GM19372 (cell line): Measurements from ENCODE around the gene BBS12.
"Not testable (repeated sequence)": the region's sequence is repeated elsewhere in the genome, so short reads cannot be mapped to it uniquely, and the experiment has no call there.

ENCODE experiments used
- ATAC-seq: cut with Tn5 transposase; IDR thresholded peaks from one replicate; pipeline ENCODE4 v1.9.1; 2021; ENCODE audit warnings: mild to moderate bottlenecking, low read depth, moderate library complexity; ENCODE audit not compliant: unreplicated experiment

The BBS12 gene

DNA sequence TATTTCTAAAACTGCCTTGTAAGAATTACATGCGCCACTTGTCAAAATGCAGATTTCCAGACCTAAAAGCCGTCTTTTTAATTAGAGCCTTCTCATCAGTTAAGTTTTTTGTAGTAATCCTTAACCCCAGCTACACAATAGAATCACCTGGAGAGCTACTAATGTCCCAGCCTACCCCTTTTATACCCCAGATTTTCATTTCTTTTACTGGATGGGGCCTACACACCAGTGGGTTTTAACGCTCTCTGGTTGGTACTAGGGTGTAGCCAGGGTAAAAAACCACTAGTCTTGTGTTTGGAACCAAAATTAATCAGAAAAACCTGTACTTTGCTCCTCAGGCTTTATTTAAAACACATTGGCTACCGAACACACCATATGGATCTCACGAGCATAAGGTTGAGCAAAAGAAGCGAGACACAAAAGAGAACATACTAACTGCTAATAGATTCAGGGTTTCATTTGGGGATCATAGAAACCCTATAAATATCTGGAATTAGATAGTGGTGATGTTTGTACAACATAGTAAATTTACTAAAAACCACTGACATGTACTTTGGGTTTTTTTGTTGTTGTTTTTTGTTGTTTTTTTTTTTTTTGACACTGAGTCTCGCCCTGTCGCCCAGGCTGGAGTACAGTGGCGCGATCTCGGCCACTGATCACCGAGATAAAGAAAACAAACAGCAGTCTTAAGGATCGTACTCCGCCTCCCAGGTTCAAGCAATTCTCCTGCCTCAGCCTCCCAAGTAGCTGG is 30.6 kb downstream of the BBS12 start:
- ATAC-seq = no peak

DNA sequence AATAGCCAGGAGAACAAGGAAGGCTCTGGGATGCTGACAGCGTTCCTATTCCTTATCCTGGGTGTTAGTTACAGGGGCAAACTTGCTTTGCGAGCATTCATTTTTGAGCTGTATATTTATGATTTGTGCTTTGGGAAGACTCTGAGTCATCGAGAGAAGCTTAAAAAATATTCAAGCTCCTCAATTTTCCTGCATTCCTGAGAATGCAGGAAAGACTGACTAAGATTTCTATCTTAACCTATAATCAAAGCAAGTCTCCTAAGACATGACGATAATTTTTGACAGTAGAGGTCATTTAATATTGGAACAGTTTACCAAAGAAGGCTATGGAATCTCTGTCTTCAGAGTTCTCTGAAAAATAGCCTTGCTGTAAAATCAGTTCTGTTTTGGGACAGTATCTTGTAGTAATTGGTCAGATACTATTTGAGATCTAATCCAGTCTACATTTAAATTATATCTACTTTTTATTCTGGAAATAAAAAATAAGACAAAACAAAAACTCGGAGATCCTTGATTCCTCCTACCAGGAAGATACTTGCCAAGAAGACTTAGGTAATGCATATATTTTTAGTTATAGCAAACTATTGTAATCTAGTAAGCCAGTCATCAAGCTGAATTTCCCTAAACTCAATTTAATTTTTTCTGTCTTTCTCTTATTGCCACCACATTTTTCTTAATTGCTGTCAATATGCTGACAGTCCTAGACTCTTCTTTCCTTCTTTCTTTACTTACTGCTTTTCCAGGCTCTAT is 31.7 kb downstream of the BBS12 start:
- no peak for ATAC-seq

DNA sequence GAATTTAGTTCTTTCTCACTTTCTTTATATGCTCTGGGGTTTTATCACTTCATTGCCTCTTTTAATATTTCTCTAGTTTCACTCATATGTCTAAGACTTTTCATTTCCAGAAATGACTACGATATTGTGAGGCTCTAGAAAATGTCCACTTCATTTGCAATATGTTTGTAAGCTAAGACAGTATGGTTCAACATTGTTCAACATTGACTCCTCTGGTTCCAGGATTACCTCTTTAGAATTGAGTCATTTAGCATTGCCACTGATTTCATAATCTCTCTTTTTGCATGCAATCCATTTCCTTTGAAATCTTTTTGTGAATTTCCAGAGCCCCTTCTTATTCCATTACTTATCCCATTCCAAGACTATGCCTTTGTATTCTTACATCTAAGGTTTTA is 32.3 kb downstream of the BBS12 start:
- peak; percentile 60 for ATAC-seq

DNA sequence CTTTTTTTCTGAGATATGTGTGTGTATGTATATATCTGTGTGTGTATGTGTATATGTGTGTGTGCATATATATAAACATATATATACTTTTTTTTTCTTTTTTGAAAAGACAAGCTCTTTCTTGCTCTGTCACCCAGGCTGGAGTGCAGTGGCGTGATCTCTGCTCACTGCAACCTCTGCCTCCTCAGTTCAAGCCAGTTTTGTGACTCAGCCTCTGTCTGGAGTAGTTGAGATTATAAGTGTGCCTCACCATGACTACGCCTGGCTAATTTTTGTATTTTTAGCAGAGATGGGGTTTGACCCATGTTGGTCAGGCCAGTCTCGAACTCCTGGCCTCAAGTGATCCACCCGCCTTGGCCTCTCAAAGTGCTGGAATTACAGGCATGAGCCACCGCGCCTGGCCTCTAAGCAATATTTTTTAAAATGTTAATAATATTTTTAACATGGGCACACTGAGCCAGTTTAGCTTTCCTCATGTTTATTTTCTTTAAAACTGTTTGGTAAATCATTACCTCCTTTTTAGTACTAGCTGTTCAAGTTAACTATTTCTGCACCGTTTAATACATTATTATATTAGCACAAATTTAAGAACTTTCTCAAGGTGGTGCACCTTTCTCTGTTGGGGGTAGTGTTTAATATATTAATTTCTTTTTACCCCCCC is 33.3 kb downstream of the BBS12 start:
- ATAC-seq = no peak

DNA sequence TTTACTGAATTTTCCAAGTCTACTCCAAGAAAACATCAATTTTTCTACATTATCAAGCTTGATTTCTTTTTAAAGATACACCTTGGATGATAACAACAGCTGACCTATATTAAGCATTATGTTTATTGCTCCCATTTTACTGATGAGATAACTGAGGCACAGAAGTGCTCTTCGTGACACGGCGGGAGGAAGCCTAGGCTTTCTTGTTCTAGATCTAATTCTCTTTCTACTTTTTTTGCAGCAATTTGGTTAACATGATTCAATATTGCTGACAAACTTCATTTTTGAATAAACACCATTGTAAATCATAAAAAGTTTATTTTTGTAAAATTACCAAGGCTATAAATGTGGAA is 33.8 kb downstream of the BBS12 start:
- no peak for ATAC-seq

DNA sequence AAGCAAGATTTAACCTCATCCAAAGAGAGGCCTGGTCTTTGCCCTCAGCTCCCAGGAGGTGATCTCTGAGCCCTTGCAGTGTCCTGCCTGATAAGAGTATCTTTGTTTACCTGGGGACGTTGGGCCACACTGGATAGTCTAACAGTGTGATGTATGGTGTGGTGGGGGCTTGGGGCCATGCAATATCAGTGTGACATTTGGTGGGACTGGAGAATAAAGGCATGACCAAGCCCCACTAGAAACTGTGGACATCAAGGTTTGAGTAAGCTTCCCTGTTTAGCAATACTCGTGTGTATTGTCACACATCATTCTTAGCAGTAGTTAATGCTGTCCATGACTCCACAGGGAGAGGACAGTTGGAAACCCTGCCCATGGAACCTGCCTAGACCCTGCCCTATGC is 34.4 kb downstream of the BBS12 start:
- no peak for ATAC-seq

DNA sequence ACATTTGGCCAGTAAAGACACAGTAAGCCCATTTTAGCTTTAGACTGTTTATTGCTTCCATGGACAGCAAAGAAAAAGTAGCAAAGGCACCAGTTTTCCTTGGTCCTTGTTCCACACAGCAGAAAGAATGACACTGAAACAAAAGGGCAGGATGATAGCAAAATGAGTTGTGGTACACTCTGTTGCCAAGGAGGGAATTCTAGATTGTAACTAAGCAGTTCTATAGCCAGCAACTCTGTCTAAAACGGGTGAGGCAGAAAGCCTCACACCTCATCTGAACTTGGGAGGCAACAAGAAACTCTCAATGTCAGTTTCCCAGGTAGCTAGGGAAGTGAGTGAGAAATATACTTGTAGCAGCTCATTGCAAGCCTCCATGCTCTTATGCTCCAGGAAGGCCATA is 39.2 kb downstream of the BBS12 start:
- no peak for ATAC-seq

DNA sequence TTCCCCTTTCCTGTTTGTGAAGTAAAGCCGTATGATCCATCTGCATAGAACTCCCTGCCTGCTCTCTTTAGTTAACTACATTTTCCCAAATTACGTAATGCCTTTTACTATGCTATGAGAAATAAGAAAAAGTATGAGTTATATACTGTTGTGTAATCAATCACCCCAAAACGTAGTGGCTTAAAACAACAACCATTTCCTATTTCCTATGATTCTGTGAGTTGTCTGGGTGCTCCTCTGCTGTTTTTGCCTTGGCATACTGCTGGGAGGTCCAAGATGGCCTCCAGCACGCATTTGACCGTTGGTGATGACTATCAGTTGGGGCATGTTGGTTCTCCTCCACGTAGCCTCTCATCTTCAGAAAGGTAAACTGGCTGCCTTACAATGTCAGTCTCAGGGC is 39.8 kb downstream of the BBS12 start:
- ATAC-seq = no peak

DNA sequence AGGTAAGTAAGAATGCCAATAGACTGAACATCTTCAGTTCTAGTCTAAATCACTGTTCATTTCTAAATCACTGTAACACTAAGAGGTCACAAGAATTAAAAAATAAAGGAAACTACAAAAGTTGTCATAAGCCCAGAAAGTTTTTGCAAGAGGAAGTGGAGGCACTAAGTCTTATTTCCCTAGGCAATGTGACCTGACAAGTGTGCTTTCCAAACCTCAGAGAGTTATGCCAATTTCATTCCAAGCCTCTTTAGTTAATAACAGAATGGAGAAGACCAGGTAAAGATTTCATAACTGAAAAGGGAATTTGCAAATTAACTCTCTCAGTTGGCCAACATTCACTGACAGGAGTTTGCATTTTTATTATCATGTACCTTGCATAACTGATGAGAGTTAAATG is 40.5 kb downstream of the BBS12 start:
- ATAC-seq = no peak

DNA sequence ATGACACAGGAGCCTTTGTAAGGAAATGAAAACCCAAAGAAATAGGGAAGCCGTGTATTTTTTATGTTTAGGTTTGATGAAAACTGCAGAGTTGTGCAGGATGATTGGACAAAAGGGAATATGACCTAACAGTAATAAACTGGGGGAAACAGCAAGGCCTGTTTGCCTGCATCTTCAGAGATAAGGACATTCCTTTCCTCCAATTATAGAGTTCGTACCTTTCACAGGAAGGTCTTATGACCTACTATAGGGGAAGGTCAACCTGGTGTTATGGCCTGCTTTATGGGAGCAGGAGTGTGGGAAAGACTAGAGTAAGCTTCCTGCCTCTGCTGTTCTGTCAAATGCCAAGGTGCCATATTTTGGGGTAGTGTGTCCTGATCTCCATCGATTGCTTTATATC is 42.5 kb downstream of the BBS12 start:
- ATAC-seq = no peak

DNA sequence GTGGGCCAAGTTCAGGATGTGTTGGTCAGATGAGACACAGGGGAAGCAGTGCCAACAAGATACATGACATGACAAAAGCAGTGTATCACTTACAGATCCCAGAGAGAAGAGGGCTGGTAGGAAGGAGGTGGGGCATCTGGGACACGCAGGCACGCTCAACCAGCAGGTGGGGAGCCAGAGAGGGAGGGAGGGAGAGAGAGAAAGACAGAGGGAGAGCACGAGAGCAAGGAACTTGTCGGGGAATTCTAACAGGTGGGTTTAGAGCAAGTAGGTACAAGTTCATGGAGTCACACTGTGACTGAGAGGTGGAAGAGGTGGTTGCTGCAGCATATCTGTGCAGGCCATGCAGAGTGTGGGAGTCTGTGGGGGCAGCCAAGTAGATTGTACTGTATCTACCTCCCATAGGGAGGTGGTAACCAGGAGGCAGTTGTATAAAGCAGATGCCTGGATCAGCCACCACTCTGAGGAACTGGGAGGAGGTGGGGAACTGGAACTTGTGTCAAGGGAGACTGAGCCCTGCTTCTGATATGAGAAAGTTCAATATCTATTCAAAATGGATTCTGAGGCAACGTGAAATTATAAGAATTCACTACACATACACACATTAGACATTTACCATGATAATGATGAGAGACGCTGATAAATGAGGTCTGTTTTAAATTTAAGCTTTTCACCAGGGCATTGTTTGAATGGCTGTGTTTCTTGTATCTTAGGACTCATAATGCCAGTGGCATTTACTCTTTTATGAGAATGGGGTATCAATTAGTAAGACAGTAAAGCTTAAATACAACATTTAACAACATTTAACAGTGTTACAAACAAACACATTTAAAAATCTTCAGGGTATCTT is 43.7 kb downstream of the BBS12 start:
- ATAC-seq = no peak

DNA sequence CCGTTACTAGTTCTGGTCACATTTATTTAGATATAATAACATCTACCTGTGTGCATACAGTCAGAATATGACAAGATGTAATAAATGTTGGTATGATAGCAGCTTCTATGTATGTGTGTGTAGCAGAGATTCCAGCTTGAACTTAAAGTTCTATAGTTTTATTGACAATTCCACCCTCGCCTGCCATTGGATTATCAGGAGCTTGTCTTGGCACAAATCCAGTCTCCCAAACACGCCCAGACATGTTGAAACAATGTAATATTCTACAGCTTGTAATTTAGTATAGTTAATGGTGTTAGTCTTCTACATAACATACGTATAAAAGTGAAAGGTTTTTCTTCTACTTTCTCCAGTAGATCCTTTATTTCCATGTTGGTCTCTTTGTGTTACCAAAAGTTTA is 44.4 kb downstream of the BBS12 start:
- ATAC-seq = no peak

DNA sequence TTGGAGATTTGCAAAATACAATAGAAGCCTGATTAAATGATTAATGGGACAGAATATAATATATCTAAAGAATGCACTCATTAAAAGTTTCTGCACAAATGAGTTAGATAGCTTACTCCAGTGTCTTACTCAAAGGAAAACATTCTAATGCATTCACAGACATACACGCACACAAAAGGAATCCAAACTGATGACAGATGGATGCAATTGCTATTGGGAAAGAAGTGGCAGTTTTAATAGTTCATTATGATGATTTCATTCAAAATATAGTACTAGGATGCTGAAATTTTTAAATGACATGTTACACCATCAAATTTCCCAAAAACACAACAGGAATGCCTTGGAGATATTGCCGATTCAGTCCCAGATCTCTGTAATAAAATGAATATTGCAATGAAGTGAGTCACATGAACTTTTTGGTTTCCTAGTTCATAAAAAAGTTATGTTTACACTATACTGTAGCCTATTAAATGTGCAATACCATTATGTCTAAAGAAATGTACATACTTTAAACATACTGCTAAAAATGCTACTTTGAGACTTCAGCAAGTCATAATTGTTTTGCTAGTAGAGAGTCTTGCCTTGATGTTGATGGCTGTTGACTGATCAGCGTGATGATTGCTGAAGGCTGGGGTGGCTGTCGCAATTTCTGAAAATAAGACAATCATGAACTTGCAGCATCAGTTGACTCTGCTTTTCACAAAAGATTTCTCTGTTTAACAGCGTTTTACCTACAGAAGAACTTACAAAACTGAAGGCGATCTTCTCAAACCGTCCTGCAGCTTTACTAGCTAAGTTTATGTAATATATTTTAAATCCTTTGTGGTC is 45.6 kb downstream of the BBS12 start:
- ATAC-seq = no peak

DNA sequence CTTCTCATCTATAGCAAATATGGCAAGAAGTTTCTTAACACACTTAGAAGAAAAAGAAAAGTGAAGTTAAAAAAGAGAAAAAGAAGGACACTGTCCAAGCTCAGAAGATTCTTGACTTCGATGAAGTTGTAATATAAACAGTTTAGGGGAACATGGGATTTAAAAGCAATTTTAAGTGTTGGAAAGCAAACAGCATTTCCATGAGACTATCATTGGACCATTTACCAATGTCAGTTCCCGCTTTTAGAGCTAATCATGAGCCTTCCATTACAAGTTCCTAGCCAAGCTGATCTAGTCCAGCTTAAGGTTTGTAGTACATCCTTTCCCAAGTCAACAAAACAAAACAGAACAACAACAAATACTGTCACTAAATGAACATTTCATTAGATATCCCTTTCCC is 49.0 kb downstream of the BBS12 start:
- ATAC-seq = no peak

DNA sequence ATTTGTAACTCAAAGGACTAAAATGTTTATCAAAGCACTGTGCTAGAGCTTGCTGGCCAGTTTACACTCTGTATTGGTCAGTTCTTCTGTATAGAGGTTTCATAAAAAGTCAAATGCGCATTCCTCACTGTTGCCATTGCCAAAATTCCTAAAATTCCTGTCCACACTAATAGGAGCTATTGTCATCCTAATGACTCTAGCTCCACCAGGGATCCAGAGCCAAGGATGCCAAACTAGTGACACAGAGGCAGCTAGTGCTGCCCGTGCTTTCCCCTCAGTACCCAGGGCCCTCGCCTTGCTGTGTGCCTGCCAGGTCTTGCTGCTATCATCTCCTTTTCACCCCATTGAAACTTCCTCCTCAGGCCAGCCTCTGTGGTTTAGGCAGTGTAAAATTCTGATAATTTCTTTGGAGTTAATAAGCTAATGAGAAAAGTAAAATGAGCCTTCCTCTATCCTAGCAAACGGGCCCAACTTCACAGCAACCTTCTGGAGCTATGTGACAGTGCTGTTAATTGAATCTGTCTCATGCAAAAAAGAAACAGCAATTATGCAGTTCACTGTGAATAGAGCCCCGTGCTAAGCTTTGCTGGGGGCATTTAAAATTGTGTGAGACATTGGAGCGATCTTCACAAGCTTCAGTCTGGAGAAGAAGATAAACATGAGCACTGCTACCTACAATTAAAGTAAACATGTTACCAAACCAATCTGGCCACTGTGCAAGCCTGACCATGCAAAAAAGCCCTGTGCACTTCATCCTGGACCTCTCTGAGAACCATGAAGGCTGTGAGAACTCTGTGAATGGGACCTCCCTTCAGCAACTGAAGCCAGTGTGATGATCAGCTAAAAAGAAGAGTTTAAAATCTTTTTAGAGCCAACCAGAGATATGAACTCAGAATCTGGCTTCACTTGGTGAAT is 51.1 kb downstream of the BBS12 start:
- no peak for ATAC-seq

DNA sequence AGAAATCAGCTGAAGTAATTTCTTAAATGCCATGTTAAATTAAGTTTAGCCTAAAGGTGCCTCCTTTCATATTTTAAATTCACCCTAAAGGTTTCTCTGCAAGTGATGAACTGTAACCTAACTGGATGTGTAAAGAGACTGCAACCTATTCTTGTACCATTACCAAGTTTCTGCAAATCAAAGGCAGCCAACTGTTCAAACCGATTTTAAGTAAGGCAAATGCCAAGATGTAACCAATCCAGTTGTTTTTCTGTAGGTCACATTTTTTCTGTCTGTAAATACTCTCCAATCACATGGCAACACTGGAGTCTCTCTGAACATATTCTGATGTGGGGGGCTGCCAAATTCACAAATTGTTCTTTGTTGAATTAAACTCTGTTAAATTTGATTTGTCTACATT is 51.8 kb downstream of the BBS12 start:
- no peak for ATAC-seq

DNA sequence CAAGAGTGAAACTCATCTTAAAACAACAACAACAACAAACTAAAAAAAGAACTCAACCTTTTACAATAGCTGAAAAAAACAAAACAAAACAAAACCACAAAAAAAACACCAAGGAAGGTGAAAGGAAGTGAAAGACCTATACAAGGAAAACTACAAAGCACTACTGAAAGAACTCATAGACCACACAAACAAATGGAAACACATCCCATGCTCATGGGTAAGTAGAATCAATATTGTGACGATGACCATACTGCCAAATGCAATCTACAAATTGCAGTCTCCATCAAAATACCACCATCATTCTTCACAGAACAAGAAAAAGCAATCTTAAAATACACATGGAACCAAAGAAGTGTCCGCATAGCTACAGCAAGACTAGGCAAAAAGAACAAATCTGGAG is 52.6 kb downstream of the BBS12 start:
- ATAC-seq = no peak

DNA sequence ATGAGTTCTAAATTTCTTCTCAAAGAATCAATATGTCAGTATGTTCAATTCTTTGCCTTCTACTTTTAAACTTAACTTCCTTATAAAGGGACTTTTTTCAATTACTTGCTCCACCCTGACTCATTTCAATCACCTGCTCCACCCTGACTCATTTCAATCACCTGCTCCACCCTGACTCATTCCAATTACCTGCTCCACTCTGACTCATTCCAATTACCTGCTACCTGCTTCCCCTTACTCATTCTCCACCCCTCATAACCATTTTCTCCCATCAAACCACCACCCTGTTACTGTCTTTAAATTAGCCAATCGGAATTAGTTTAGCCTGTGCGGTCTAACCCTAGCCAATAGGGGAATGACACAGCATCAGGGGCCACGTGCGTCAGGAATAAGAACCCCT is 53.8 kb downstream of the BBS12 start:
- ATAC-seq = not testable (repeated sequence)

DNA sequence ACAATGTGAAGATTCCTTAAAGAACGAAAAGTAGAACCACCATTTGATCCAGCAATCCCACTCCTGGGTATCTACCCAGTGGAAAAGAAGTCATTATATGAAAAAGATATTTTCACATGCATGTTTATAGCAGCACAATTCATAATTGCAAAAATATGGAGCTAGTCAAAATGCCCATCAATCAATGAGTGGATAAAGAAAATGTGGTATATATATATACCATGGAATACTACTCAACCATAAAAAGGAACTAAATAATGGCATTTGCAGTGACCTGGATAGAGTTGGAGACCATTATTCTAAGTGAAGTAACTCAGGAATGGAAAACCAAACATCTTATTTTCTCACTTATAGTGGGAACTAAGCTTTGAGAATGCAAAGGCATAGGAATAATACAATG is 54.4 kb downstream of the BBS12 start:
- not testable (repeated sequence) for ATAC-seq
